ENCODE results near the gene ASS1. TPM values are rescaled to one million over a fixed set of nuclear protein-coding genes. Genes with fewer than 3 reads are reported as not detected.
A peak's percentile ranks its signal among the peaks of the same experiment; 100 is the strongest.

The ASS1 gene
- total RNA-seq, 4 donors from 2014 or later, result 57.9 to 345 (median 266) TPM

DNA sequence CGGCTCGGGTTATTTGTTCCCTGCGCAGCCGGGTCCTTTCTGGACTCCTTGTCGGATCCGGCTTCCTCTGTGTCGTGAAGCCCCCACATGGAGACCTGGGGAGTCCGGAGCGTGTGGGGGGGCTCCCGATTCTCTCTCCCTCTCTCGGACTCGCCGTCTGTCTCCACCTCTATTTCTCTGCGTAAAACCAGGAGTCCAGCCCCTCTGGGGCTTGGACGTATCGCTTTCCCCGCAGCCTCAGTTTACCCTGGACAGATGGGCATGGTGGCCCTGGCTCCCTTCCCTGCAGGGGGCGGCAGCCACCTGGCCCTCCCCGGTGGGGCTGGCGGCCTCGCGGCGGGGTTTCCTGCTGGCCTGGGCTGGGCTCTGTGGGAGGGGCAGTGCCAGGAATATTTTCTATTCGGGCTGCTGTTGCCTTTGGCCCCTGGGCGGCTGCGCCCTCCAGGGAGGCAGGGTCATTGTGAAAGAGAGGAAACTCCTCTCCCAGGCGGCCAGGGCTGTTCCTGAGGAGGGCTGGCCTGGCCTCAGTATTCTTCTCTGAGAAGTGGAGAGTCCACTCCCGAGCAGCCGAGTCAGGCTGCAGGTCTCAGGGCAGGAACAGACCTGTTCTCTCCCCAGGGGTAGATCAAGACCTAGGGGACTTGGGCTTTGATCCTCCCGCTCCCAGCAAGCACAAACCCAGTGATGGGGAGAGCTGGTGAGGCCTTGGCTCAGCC is 665 bp downstream of the ASS1 start:
- TF ChIP-seq POLR2AphosphoS5 (IDR thresholded peaks at IDR 0.05) (peak in 2 of 3 donors; percentile 40 to 60), POLR2A (IDR thresholded peaks at IDR 0.05) (no peak)
- intact Hi-C loops (cut with DNase I; ENCODE audit: low total_unique reads) (no loop called here), in situ Hi-C loops (cut with MboI; ENCODE audit: low pct_ligation_motif_present in 1 of 4, low pct_unique_long_range_greater_than_20kb in 1 of 4, low sequenced_read_pairs in 3 of 4) (no loop called here)
- Histone ChIP-seq H3K4me3 (peak overlapping the region; percentile 37 to 61 (median 54)), H3K27ac (peak overlapping the region; percentile 83 to 86 (median 84)), H3K4me1 (peaks cover 24 to 45% (median 38%) of the 10 kb centered on the region in 4 donors), H3K9me3 (peaks cover 9 to 12% of the 10 kb centered on the region in 2 donors), H3K36me3 (no peaks in the 10 kb centered on the region), H3K27me3 (peaks cover 8% of the 10 kb centered on the region)
- DNase-seq, result peak; percentile 78
- WGBS, 2 donors (ENCODE audit: low coverage in 1 of 2), result 11% methylated on average over 20 of the region's 30 CpGs; no CpG with 5 or more reads in 1 of the 2 donors

DNA sequence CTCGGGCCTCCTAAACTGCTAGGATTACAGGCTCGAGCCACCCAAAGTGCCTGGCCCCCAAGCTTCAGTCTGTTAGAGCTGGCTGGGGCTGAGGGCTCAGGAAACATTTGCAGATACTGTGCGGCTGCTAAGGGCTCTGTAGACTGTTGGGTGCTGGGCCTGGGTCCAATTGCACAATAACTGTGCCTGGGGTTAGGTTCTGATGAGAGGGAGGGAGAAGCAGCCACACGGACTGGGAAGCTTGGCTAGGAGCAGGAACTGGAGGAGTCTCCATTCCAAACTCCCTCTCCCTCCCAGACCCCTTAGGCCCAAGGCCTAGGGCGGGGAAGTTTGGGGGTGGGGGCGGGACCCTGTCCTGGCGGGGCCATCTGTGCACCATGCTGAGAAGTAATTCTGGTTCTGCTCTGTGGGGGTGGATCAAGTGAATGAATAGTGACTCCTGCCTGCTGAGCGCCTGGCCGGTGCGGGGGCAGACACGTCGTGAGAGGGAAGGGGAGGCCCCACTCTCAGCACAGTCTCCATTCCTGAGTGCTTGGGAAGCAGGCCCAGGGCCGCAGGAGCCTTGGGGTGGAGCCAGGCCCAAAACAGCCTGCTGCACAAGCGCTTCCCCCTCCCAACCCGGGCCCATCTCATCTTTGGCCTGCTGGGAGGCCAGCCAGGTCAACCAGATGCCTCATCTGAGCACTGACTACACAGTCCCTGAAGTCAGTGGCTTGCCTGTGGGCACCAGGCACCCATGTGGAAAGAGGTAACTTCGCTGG is 1.5 kb downstream of the ASS1 start:
- 58% methylated on average over 16 of the region's 16 CpGs; no CpG with 5 or more reads in 1 of the 2 donors for WGBS, 2 donors (ENCODE audit: low coverage in 1 of 2)
- TF ChIP-seq POLR2AphosphoS5 (IDR thresholded peaks at IDR 0.05) (peak in 1 of 3 donors; percentile 6), POLR2A (IDR thresholded peaks at IDR 0.05) (no peak), EP300 (IDR thresholded peaks at IDR 0.05; ENCODE audit: low read depth) (no peak)
- TF ChIP-seq, protein P1, sequence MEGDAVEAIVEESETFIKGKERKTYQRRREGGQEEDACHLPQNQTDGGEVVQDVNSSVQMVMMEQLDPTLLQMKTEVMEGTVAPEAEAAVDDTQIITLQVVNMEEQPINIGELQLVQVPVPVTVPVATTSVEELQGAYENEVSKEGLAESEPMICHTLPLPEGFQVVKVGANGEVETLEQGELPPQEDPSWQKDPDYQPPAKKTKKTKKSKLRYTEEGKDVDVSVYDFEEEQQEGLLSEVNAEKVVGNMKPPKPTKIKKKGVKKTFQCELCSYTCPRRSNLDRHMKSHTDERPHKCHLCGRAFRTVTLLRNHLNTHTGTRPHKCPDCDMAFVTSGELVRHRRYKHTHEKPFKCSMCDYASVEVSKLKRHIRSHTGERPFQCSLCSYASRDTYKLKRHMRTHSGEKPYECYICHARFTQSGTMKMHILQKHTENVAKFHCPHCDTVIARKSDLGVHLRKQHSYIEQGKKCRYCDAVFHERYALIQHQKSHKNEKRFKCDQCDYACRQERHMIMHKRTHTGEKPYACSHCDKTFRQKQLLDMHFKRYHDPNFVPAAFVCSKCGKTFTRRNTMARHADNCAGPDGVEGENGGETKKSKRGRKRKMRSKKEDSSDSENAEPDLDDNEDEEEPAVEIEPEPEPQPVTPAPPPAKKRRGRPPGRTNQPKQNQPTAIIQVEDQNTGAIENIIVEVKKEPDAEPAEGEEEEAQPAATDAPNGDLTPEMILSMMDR (IDR thresholded peaks at IDR 0.05), result no peak
- peaks cover 32 to 54% (median 46%) of the 10 kb centered on the region in 4 donors for H3K4me1 ChIP-seq
- in situ Hi-C loops (cut with MboI; ENCODE audit: low pct_ligation_motif_present in 1 of 4, low pct_unique_long_range_greater_than_20kb in 1 of 4, low sequenced_read_pairs in 3 of 4) (no loop called here), intact Hi-C loops (cut with DNase I; ENCODE audit: low total_unique reads) (no loop called here)
- peak; percentile 71 for DNase-seq
- peaks cover 8% of the 10 kb centered on the region for H3K27me3 ChIP-seq
- H3K36me3 ChIP-seq, result no peaks in the 10 kb centered on the region
- H3K27ac ChIP-seq, result peak overlapping the region; percentile 83 to 86 (median 84)
- peak overlapping the region in 3 of 4 donors; percentile 53 to 61 (median 55) for H3K4me3 ChIP-seq
- peaks cover 2 to 4% of the 10 kb centered on the region in 2 donors for H3K9me3 ChIP-seq

DNA sequence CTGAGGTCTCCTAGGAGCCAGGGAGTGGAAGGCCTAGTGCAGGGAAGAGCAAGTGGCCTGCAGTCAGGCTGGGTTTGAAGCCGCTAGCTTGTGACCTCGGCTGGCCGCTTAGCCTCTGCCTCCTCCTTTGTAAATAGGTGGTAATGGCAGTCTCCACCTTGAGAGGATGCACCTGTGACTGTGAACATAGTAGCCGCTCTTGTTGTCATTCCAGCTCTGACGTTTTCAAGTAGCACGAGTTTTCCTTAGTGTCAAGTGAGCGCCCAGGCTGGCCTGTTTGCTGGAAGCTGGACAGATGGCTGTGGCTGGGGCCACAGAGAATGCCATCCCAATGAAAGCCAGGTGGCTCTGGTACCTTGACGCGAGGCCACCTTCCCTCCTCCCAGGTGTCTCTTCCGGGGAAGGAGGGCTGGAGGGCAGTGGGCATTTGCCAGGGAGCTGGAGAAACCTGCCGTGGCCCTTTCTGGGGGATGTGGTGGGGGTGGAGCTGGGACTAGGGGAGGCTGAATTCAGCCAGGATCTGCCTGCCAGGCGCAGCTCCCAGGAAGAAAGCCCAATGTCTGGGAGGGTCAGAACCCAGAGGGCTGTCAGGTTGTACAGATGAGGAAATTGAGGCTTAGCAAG is 2.5 kb downstream of the ASS1 start:
- H3K4me3 ChIP-seq, result no peak overlapping the region
- H3K36me3 ChIP-seq, result no peaks in the 10 kb centered on the region
- intact Hi-C loops (cut with DNase I; ENCODE audit: low total_unique reads), result no loop called here
- in situ Hi-C loops (cut with MboI; ENCODE audit: low pct_ligation_motif_present in 1 of 4, low pct_unique_long_range_greater_than_20kb in 1 of 4, low sequenced_read_pairs in 3 of 4), result no loop called here
- TF ChIP-seq EP300 (IDR thresholded peaks at IDR 0.05; ENCODE audit: low read depth) (no peak), POLR2A (IDR thresholded peaks at IDR 0.05) (no peak), POLR2AphosphoS5 (IDR thresholded peaks at IDR 0.05) (no peak)
- TF ChIP-seq, protein P1 (IDR thresholded peaks at IDR 0.05), result no peak
- WGBS, 2 donors (ENCODE audit: low coverage in 1 of 2), result 96% methylated on average over 10 of the region's 12 CpGs; no CpG with 5 or more reads in 1 of the 2 donors
- peaks cover 41 to 62% (median 54%) of the 10 kb centered on the region in 4 donors for H3K4me1 ChIP-seq
- peaks cover 8% of the 10 kb centered on the region for H3K27me3 ChIP-seq
- peak overlapping the region; percentile 83 to 86 (median 84) for H3K27ac ChIP-seq
- H3K9me3 ChIP-seq, result no peaks in the 10 kb centered on the region
- no peak for DNase-seq

DNA sequence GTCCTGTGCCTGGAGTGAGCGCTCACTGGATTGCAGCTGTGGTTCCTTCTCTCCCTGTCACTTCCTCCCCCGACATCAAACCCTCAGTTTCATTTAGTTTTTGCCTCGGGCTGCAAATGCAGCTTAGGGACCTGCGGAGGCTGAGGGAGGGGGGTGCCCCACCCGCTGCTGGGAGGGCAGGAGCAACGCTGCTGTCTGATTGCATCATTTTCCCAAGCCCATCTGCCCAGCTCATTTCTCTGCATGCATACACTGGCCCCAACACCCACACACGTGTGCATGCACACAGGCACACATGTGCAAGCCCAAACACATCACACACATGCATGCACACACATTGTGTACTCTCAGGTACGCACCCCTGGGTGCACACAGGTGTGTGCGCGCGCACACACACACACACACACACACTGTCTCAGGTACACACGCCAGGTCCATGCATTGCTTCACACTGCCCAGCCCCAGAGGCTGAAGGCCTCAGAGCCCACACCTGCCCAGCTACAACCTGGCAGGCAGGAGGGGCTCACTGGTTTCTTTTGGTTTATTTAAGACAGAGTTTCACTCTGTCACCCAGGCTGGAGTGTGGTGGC is 3.4 kb downstream of the ASS1 start:
- in situ Hi-C loops (cut with MboI; ENCODE audit: low pct_ligation_motif_present in 1 of 4, low pct_unique_long_range_greater_than_20kb in 1 of 4, low sequenced_read_pairs in 3 of 4), result no loop called here
- intact Hi-C loops (cut with DNase I; ENCODE audit: low total_unique reads), result no loop called here

More for the DNA sequence above, 3.4 kb downstream of the ASS1 start:
- peaks cover 8% of the 10 kb centered on the region for H3K27me3 ChIP-seq
- H3K36me3 ChIP-seq, result no peaks in the 10 kb centered on the region
- H3K4me3 ChIP-seq, result no peak overlapping the region
- no peak for DNase-seq
- 71% methylated on average over 12 of the region's 12 CpGs; no CpG with 5 or more reads in 1 of the 2 donors for WGBS, 2 donors (ENCODE audit: low coverage in 1 of 2)
- peaks cover 41 to 62% (median 55%) of the 10 kb centered on the region in 4 donors for H3K4me1 ChIP-seq
- TF ChIP-seq POLR2AphosphoS5 (IDR thresholded peaks at IDR 0.05) (no peak), POLR2A (IDR thresholded peaks at IDR 0.05) (no peak), EP300 (IDR thresholded peaks at IDR 0.05; ENCODE audit: low read depth) (no peak)
- TF ChIP-seq, protein P1 (IDR thresholded peaks at IDR 0.05), result no peak
- no peak overlapping the region for H3K27ac ChIP-seq
- no peaks in the 10 kb centered on the region for H3K9me3 ChIP-seq

Data from transverse colon (tissue), 4 donors.